Dedifferentiated amniotic fluid mesenchymal stem cell (primary cell): Measurements from ENCODE around the gene MN1.

ENCODE experiments used
- DNase-seq: peaks from one replicate; pipeline ENCODE4 v3.0.0-alpha.2; 2016; ENCODE audit errors: extremely low spot score

Gene MN1

GRCh38 chr22:27801616-27802345, at the start of gene MN1:
Gene MN1 (minus strand): TSS chr22:27801756. CDS start chr22:27800543, 1,213 bp downstream.
- no peak for DNase-seq

- DNase-seq = no peak
Observed at GRCh38 chr22:27850000-27850521, 48.5 kb upstream of the MN1 start.

DNA sequence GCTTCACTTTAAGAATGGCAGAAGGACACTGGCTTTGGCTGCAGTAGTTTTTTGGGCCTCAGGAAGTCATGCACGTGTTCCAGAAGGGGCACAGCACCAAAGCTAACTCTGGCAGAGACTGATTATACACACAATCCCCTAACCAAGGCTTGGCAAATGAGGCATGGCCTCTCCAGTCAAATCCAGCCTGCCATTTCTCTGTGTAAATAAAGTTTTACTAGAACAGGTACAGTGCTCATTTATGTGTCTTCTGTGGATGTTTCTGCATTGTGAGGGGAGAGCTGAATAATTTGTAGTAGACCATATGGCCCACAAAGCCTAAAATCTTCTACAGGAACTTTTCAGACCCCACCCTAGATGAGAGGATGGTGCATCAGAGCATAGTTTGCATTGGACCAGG, 46.4 kb upstream of the MN1 start:
- DNase-seq = no peak

DNA sequence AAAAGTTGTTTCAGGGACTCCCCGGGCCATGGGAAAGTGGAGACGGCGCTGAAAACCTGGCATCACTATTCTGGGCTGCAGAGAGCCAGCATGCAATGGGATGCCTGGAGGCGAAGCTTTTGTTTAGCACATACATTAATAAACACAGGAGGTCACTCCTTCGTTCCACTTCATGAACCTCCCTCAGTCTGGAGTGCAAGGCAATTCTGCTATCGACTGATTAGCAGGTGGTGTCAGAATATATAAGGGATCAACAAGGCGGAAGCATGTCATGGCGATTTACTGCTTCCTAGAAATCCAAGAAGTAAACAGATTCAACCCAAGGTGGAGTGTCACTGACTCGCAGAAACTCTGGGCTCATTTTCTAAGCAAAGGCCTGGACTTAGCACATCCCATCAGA, 45.4 kb upstream of the MN1 start:
- no peak for DNase-seq

GRCh38 chr22:27846248-27846757, 44.7 kb upstream of the MN1 start:
- DNase-seq = no peak

DNA sequence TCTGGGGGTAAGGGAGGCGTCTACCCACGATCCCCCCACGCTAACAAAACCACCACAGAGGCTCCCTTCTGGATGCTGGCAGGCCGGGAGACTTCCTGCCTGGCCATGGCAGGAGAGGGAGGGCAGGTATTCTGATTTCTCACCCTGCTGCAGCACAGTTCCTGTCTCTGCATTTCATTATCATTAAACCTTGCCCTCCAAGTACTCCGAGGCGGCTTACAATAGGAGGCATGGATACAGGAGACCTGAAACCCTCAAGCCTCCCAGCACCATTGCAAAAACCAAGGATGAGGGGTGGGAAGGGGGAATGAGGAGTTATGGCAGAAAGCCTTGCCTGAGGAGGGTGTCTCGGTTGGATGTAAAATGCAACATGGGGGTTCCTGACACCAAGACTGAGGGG, 44.1 kb upstream of the MN1 start:
- DNase-seq = no peak

DNA sequence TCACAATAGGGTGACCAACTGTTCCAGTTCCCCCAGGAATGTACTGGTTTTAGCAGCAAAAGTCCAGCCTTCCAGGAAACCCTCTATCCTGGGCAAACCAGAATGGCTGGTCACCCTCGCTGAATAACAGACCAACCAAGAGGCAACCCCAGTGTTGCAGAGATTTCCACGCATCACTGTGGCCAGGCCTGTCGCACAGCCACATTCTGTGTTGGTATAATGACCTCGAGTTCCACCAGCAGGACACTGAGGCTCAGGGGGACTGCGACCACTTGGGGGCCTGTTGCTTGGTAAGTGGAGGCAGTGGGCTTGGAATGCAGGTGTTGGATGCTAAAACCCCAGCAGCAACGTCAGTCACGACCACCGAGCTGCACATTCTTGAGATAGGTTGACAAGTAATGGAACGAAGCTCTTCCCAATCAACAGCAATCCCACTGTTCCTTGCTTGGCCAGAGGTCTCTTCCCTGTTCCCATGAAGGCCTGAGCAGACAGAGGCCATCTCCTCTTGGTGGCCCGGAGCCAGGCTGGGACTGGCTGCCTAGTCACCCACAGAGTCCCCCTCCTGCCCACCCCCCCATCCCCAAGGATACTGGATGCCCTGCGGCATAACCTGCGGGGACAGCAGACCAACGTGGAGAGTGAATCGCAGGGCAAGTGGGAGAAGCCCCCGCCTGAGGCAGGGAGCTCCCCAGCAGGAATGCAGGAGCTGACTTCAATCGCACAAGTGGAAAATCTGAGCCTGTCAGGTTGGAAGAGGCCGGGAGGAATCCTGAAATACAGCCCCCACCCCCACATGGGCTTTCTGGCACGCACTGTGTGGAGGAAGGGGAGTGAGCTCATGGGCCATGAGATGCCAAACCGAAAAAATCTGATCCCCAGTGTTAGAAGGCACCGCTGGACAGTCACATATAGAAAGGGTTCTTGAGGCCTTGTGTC, 43.4 kb upstream of the MN1 start:
- peak; percentile 40 for DNase-seq

DNA sequence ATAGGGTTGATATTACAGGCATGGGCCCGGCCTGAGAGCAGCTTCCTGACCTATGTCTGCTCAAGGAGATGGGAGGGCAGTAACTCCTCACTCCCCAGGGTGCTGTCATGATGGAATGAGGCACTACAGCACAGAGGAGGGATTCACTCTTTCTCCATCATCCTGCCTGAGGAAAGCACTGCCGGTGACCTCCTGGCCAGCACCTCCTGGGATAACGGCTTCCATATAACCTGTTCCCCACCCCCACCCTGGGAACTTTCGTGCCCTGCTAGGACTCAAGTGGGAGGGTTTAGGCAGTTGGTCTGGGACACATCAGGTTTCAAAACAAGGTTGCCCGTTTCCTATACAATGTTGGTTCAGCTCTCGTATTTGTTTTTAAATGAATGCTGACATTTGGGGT, 42.7 kb upstream of the MN1 start:
- DNase-seq = no peak

GRCh38 chr22:27843441-27843840, 41.9 kb upstream of the MN1 start:
- no peak for DNase-seq

DNA sequence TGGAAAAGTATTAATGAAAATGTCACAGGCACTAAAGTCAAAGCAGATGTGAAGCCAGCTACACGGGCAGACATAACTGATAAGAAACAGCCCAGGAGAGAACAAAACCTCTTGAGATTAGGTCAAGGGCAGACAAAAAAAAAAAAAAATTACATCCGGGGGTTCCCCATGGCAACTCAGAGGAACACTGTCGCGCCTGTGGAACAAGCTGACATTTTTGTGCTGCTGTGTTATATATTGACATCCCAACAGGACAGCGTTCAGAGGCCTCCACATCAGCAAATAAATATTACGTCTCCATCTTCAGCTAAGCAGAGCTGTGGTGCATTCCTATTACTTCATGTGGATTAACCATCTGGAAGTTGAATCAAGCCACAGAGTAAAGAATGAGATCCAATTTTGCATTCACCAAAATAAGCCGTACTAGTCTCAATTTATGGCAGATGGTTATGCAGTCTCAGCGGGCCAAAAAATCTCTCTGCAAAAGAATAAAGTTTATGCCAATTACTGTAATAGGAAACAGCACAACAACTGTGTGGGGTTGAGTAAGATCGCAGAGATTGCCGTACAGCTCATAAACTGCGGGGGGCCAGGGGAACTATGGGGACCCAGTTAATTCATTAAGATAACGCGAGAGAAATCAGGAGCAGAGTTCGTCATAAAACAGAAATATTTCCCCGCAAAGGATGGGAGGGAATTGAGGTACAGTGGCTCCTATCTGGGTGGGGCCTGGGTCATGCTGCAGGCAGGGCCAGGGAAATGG, 41.3 kb upstream of the MN1 start:
- peak; percentile 15 for DNase-seq

DNA sequence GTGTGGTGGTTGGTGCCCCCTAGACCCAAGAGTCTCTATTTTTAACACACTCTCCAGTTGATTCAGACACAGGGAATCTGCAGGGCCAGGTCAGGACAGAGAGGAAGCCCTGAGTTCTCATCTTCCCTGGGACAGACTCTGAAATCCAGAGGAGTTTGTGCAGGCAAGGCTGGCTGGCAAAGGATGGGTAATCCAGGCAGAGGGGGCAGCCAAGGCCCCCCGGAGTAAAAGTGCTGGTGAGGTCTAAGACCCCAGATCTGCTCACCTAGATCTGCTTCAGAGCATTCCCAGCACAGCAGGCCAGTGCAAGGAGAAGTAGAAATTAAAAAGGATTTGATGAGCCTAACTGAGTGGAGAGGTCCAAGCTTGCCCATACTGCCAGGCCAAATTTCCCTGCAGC, 40.6 kb upstream of the MN1 start:
- no peak for DNase-seq

DNA sequence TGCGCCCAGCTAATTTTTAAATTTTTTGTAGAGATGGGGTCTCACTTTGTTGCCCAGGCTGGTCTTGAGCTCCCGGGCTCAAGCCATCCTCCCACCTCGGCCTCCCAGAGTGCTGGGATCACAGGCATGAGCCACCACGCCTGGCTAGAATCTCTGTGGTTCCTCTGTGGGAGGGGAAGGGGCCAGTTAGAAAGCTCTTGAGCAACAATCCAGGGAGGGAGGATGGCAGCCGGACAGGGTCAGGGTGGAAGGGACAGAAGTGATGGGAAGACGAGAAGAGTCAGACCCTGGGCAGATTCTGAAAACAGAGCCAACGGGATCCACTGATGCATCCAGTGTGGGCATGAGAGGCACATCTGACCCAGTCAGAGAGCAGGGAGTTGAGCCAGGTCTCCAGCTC, 38.9 kb upstream of the MN1 start:
- no peak for DNase-seq

- no peak for DNase-seq
Observed at GRCh38 chr22:27839057-27839660, 37.6 kb upstream of the MN1 start.

DNA sequence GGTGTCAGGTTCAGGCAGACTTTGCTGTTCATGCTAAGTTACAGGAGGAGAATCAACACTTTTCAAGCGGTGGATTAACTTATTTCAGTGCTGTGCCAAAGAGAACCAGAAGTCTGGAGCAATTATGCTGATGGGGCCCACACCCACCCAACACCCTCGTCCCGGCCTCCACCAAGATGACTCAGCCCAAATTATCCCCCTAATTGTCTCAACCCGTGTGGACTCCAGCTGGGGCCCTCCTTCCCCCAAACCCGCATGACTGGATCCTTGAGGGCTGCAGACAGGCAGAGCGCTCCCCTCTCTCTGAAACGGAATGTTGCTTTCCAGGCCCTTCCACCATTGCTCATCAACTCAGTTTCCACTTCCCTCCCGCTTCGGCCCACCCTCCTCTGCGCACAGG, 34.6 kb upstream of the MN1 start:
- DNase-seq = peak; percentile 59

GRCh38 chr22:27835446-27835845, 33.9 kb upstream of the MN1 start:
- DNase-seq = no peak

DNA sequence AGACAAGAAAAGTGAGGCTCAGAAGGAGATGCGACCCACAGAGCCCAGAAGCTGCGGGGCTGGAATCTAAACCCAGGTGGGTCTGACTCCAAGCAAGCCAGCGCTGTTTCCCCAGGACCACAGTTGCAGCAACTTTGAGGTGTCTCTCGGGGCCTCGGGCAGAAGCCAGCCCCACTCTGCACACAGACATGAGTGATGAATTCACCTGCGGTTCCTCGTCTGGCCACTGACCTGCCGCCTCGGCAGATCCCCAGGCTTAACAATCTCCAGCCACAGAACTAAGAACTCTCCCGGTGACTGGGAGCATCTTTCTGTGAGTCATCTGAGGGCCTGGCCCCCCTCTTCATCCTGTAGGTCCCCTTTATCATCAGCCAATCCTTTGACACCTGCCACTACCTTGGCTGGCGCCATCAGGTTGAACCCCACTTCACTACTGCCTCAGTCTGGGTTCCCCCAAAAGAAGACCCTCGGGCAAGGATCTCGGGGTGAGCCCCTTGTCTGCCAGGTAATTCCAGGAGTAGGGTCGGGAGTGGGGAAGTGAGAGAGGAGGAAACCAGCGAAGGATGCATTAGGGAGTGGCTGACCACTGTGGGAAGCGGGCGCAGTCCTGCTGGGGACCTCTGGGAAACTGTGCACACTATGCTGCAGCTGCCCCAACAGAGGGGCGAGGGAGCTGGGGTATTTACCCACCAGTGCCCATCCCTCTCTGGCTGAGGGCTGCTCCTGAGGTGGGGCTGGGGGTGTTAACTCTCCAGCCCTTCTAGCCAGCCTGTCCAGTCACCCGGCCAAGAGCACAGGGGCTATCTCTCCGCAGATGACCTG, 33.0 kb upstream of the MN1 start:
- no peak for DNase-seq

DNA sequence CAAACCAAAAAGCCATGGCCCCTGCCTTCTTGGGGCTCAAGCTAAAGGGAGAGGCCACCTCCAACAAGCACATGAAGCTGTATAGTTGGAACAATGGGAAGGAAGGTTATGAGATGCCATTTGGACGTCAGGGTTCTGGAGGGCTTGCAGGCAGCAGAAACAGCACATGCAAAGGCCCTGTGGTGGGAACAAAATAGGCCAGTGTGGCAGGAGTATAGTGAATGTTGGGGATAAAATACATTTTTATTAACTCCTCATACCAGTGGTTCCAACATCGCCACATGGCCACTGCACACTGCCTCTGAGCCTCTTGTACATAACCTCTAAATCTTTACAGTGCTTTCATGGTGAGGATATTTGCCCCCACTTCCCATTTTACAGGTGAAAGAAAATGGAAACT, 32.2 kb upstream of the MN1 start:
- DNase-seq = no peak

- no peak for DNase-seq
Observed at GRCh38 chr22:27832606-27833005, 31.1 kb upstream of the MN1 start.

GRCh38 chr22:27829620-27830019, 28.1 kb upstream of the MN1 start:
- no peak for DNase-seq
